Uterus (tissue), 2 donors: Measurements from ENCODE around the gene ADD3.

Experiments used
- POLR2A ChIP-seq, 2 donors: fragments of 450-650 bp; IDR thresholded peaks; one replicate each; pipeline ENCODE4 v1.6.1; 2016; ENCODE audit warnings: antibody characterized with exemption in 2 of 2, mild to moderate bottlenecking in 1 of 2, moderate library complexity in 1 of 2
- TF ChIP-seq, protein P1 (sequence below), 4 experiments: fragments of 200-600 bp in 2 of 4; fragments of 450-650 bp in 2 of 4; sonication (generic) in 2 of 4; IDR thresholded peaks; one replicate each; pipeline ENCODE4 v1.5.1; 2016 to 2019; ENCODE audit warnings: antibody characterized with exemption in 4 of 4, mild to moderate bottlenecking in 2 of 4, moderate library complexity in 1 of 4

GRCh38 chr10:110167149-110167548, 159.4 kb downstream of the ADD3 start:
- TF ChIP-seq, protein P1, sequence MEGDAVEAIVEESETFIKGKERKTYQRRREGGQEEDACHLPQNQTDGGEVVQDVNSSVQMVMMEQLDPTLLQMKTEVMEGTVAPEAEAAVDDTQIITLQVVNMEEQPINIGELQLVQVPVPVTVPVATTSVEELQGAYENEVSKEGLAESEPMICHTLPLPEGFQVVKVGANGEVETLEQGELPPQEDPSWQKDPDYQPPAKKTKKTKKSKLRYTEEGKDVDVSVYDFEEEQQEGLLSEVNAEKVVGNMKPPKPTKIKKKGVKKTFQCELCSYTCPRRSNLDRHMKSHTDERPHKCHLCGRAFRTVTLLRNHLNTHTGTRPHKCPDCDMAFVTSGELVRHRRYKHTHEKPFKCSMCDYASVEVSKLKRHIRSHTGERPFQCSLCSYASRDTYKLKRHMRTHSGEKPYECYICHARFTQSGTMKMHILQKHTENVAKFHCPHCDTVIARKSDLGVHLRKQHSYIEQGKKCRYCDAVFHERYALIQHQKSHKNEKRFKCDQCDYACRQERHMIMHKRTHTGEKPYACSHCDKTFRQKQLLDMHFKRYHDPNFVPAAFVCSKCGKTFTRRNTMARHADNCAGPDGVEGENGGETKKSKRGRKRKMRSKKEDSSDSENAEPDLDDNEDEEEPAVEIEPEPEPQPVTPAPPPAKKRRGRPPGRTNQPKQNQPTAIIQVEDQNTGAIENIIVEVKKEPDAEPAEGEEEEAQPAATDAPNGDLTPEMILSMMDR (IDR thresholded peaks at IDR 0.05), result no peak
- no peak for TF ChIP-seq POLR2A (IDR thresholded peaks at IDR 0.05)
